Measurements from ENCODE around the gene SNRNP70.
A peak's percentile ranks its signal among the peaks of the same experiment; 100 is the strongest.
"Not testable (repeated sequence)": the region's sequence is repeated elsewhere in the genome, so short reads cannot be mapped to it uniquely, and the experiment has no call there.

The SNRNP70 gene

GRCh38 chr19:49119411-49120324 lies 34.4 kb downstream of the SNRNP70 start, which contains the start of gene PPFIA3:
TSS of gene PPFIA3 (plus strand) at chr19:49119544. CDS start at chr19:49127874, 8,330 bp downstream.
- H2AFZ ChIP-seq, result peak within 1 kb of the TSS; percentile 95
- H3K79me2 ChIP-seq, result no peaks in the 10 kb centered on the region
- peak; percentile 5 for TF ChIP-seq CTCF (IDR thresholded peaks at IDR 0.05)
- H3K9me3 ChIP-seq (ENCODE audit: control insufficient read depth, low read length), result no peaks in the 10 kb centered on the region
- peak within 1 kb of the TSS; percentile 96 for H3K27ac ChIP-seq
- peak within 1 kb of the TSS; percentile 69 for H3K9ac ChIP-seq
- peak within 1 kb of the TSS; percentile 100 for H3K4me2 ChIP-seq (ENCODE audit: low read length)
- H3K36me3 ChIP-seq (ENCODE audit: control insufficient read depth, insufficient read depth, low read length), result no peaks in the 10 kb centered on the region
- H3K27me3 ChIP-seq (ENCODE audit: control insufficient read depth, insufficient read depth, low read length), result no peaks in the 10 kb centered on the region
- H3K4me3 ChIP-seq (ENCODE audit: low read depth, low read length), result peak within 1 kb of the TSS; percentile 91
- H3K4me1 ChIP-seq, result peaks cover 17% of the 10 kb centered on the region

DNA sequence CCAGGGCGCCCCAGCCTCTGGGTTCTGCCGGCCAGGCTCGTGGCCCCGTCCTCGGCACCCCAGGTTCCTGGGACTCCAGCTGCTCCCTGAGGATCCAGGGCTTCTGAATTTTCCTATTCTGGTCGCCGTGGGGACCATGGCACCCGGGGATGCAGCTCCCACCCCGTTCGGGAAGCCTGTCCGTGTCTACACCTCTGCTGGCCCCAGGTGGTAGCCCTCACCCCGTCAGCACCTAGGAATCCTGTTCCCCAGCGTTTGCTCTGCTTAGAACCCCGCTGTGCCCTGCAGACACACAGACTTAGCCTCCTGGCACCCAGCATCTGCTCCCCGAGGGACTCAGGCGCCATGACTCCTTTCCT lies 35.1 kb downstream of the SNRNP70 start:
- Histone ChIP-seq H3K9me3 (ENCODE audit: control insufficient read depth, low read length) (no peaks in the 10 kb centered on the region), H3K27ac (no peak overlapping the region), H2AFZ (peak overlapping the region; percentile 95), H3K27me3 (ENCODE audit: control insufficient read depth, insufficient read depth, low read length) (no peaks in the 10 kb centered on the region), H3K4me1 (peaks cover 17% of the 10 kb centered on the region), H3K4me2 (ENCODE audit: low read length) (peak overlapping the region; percentile 91), H3K79me2 (no peaks in the 10 kb centered on the region), H3K9ac (peak overlapping the region; percentile 69), H3K36me3 (ENCODE audit: control insufficient read depth, insufficient read depth, low read length) (no peaks in the 10 kb centered on the region), H3K4me3 (ENCODE audit: low read depth, low read length) (no peak overlapping the region)
- TF ChIP-seq CTCF (IDR thresholded peaks at IDR 0.05), result no peak

DNA sequence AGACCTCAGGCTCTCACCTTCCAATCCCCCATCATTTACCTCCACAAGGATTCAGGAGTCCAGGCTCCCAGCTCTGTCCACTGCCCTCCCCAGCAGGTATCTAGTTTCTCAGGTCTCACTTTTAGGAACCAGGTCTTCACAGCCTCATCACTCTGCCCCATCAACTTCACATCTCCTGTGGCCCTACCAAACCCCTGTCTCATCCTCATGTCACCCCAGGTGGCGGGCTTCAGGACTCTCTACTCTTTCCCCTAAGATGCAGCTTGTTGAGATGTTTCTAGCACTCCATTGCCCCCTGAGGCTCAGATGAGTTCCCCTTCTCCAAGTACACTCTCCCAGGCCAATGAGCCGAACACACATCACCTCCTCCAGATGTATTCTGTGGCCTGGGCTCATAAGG lies 35.6 kb downstream of the SNRNP70 start:
- Histone ChIP-seq H3K36me3 (ENCODE audit: control insufficient read depth, insufficient read depth, low read length) (no peaks in the 10 kb centered on the region), H3K27ac (no peak overlapping the region), H3K79me2 (no peaks in the 10 kb centered on the region), H3K4me1 (peaks cover 17% of the 10 kb centered on the region), H2AFZ (no peak overlapping the region), H3K4me3 (ENCODE audit: low read depth, low read length) (no peak overlapping the region), H3K4me2 (ENCODE audit: low read length) (no peak overlapping the region), H3K9ac (no peak overlapping the region), H3K9me3 (ENCODE audit: control insufficient read depth, low read length) (no peaks in the 10 kb centered on the region), H3K27me3 (ENCODE audit: control insufficient read depth, insufficient read depth, low read length) (no peaks in the 10 kb centered on the region)
- no peak for TF ChIP-seq CTCF (IDR thresholded peaks at IDR 0.05)

DNA sequence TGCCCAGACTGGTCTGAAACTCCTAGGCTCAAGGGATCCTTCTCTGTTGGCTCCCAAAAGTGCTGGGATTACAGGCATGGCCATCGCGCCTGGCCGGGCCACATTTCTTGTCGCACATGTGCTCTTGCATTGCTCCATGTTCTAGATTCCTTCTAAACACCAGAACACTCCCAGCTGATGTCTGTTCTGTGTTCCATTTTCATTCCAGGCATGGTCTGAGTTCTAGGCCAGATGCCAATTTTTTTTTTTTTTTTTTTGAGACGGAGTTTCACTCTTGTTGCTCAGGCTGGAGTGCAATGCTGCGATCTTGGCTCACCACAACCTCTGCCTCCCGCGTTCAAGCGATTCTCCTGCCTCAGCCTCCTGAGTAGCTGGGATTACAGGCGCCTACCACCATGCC lies 36.6 kb downstream of the SNRNP70 start:
- H3K9me3 ChIP-seq (ENCODE audit: control insufficient read depth, low read length); H2AFZ ChIP-seq; H3K4me2 ChIP-seq (ENCODE audit: low read length); H3K36me3 ChIP-seq (ENCODE audit: control insufficient read depth, insufficient read depth, low read length); H3K27ac ChIP-seq; H3K27me3 ChIP-seq (ENCODE audit: control insufficient read depth, insufficient read depth, low read length); H3K4me3 ChIP-seq (ENCODE audit: low read depth, low read length); H3K79me2 ChIP-seq; H3K9ac ChIP-seq: not testable (repeated sequence)
- H3K4me1 ChIP-seq, result peaks cover 17% of the 10 kb centered on the region

DNA sequence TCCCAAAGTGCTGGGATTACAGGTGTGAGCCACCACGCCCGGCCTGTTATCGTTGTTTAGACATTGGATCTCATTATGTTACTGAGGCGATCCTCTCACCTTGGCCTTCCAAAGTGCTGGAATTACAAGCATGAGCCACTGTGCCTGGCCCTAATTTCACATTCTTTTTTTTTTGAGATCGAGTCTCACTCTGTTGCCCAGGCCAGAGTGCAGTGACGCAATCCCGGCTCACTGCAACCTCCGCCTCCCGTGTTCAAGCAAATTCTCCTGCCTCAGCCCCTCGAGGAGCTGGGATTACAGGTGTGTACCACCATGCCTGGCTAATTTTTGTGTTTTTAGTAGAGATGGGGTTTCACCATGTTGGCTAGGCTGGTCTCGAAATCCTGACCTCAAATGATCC lies 38.0 kb downstream of the SNRNP70 start:
- peaks cover 13% of the 10 kb centered on the region for H3K4me1 ChIP-seq
- H3K4me3 ChIP-seq (ENCODE audit: low read depth, low read length); H3K36me3 ChIP-seq (ENCODE audit: control insufficient read depth, insufficient read depth, low read length); H3K27ac ChIP-seq; H3K79me2 ChIP-seq; H3K9me3 ChIP-seq (ENCODE audit: control insufficient read depth, low read length); H2AFZ ChIP-seq; H3K4me2 ChIP-seq (ENCODE audit: low read length); H3K9ac ChIP-seq; H3K27me3 ChIP-seq (ENCODE audit: control insufficient read depth, insufficient read depth, low read length): not testable (repeated sequence)

All from parathyroid adenoma (tissue), 2 donors.